Lower leg skin (tissue), 4 donors: Measurements from ENCODE around the gene WDR43. TPM values are rescaled to one million over a fixed set of nuclear protein-coding genes. Genes with fewer than 3 reads are reported as not detected.

ENCODE experiments used
- DNase-seq, 2 donors: peaks; one replicate each; pipeline ENCODE4 v3.0.0-alpha.2; 2019; ENCODE audit warnings: low spot score in 2 of 2
- H3K4me3 ChIP-seq: fragments of 200-600 bp; sonication (generic); 2 replicates; pipeline ENCODE4 v1.5.1; 2017; ENCODE audit warnings: mild to moderate bottlenecking, low read depth; ENCODE audit not compliant: poor library complexity, severe bottlenecking
- CTCF ChIP-seq, 3 donors: fragments of 450-650 bp; IDR thresholded peaks; one replicate each; pipeline ENCODE4 v1.5.1; 2016; ENCODE audit warnings: antibody characterized with exemption in 3 of 3, mild to moderate bottlenecking in 3 of 3, moderate library complexity in 2 of 3
- POLR2A ChIP-seq, 2 donors: fragments of 450-650 bp; IDR thresholded peaks; one replicate each; pipeline ENCODE4 v1.6.1; 2016 to 2017; ENCODE audit warnings: antibody characterized with exemption in 2 of 2, mild to moderate bottlenecking in 1 of 2, moderate library complexity in 1 of 2
- WGBS, 2 donors: methylation state at CpG; one replicate each; pipeline ENCODE4 v1.1.5; 2018; 5-methylcytosine and 5-hydroxymethylcytosine counted together
- intact Hi-C: fragments of 100-400 bp; cut with DNase I; formaldehyde crosslinking; loops from one replicate; pipeline ENCODE4 v1.15.0; 2023; ENCODE audit warnings: low total_unique reads
- total RNA-seq, 4 donors: library from RNA; depleted of rRNA; stranded (reverse); fragments of >200 nt; gene quantifications; one replicate each; pipeline ENCODE4 v1.1.0, GENCODE V29; 2016

The WDR43 gene
- total RNA-seq, 4 donors from 2014 or later: 40.8 to 65.5 (median 43.2) TPM

GRCh38 chr2:28978606-28979005, 84.1 kb downstream of the WDR43 start:
- intact Hi-C loops: no loop called here
- WGBS, 2 donors: 70 to 72% methylated on average over 6 of the region's 6 CpGs
- no peak overlapping the region for H3K4me3 ChIP-seq
- no peak for DNase-seq
- TF ChIP-seq CTCF (IDR thresholded peaks at IDR 0.05) (no peak), POLR2A (IDR thresholded peaks at IDR 0.05) (no peak)

- H3K4me3 ChIP-seq: no peak overlapping the region
- 72% methylated on average over 6 to 7 of the region's 7 CpGs for whole genome bisulfite sequencing, 2 donors
- DNase-seq: no peak
- TF ChIP-seq POLR2A (IDR thresholded peaks at IDR 0.05) (no peak), CTCF (IDR thresholded peaks at IDR 0.05) (no peak)
- intact Hi-C loops: no loop called here
These were observed 84.6 kb downstream of the WDR43 start for GRCh38 chr2:28979041-28979440.

GRCh38 chr2:28979576-28980366, 85.3 kb downstream of the WDR43 start:
- H3K4me3 ChIP-seq: no peak overlapping the region
- TF ChIP-seq POLR2A (IDR thresholded peaks at IDR 0.05) (no peak), CTCF (IDR thresholded peaks at IDR 0.05) (no peak)
- DNase-seq: no peak
- WGBS, 2 donors: 52 to 56% methylated on average over 12 to 13 of the region's 13 CpGs
- intact Hi-C loops: no loop called here

- no peak for DNase-seq
- H3K4me3 ChIP-seq: no peak overlapping the region
- TF ChIP-seq POLR2A (IDR thresholded peaks at IDR 0.05) (no peak), CTCF (IDR thresholded peaks at IDR 0.05) (no peak)
- 28 to 74% methylated on average over 3 of the region's 3 CpGs for WGBS, 2 donors
- intact Hi-C loops: no loop called here
These were observed 86.0 kb downstream of the WDR43 start for GRCh38 chr2:28980368-28981015.

GRCh38 chr2:28981016-28981441, 86.6 kb downstream of the WDR43 start, which contains the start of gene TOGARAM2:
TOGARAM2 (plus strand) TSS chr2:28981298; CDS start chr2:28994835, 13,537 bp downstream.
- no peak within 1 kb of the TSS for H3K4me3 ChIP-seq
- intact Hi-C loops: no loop called here
- TF ChIP-seq POLR2A (IDR thresholded peaks at IDR 0.05) (no peak), CTCF (IDR thresholded peaks at IDR 0.05) (no peak)
- 33 to 40% methylated on average over 3 to 8 of the region's 10 CpGs for WGBS, 2 donors
- no peak for DNase-seq
